B cell (primary cell): ENCODE measurements around the gene CLIC2. TPM values are rescaled to one million over a fixed set of nuclear protein-coding genes. Genes with fewer than 3 reads are reported as not detected.

ENCODE experiments used
- ATAC-seq: fragments of 200-7000 bp; cut with Tn5 transposase; one replicate; pipeline ENCODE4 v1.10.0; 2021; ENCODE audit warnings: low read depth, mild to moderate bottlenecking, moderate number of reproducible peaks, moderate library complexity
- CTCF ChIA-PET: fragments of 350-600 bp; sonication (Branson Sonifier 250); formaldehyde crosslinking; loops from one replicate; lab custom pipeline; 2021; ENCODE audit warnings: antibody characterized with exemption, inconsistent platforms; lab: Charles Lee
- POLR2A ChIA-PET: fragments of 350-600 bp; sonication (Branson Sonifier 250); formaldehyde crosslinking; loops from one replicate; lab custom pipeline; 2021; ENCODE audit warnings: antibody characterized with exemption; lab: Charles Lee
- DNase-seq: peaks from one replicate; pipeline ENCODE4 v3.0.0; 2013
- H2AFZ ChIP-seq: 2 replicates; pipeline ENCODE4 v1.6.1; 2012; ENCODE audit warnings: mild to moderate bottlenecking, low read depth, low read length; ENCODE audit not compliant: insufficient read depth, poor library complexity, severe bottlenecking
- H3K27ac ChIP-seq, 2 donors: 1 replicate in 1 of 2; 2 replicates in 1 of 2; pipeline ENCODE4 v1.5.1; 2012 to 2013; ENCODE audit warnings: low read length in 2 of 2, mild to moderate bottlenecking in 2 of 2, moderate library complexity in 1 of 2
- H3K27me3 ChIP-seq, 4 experiments: fragments of 200-600 bp in 1 of 4; sonication (generic) in 1 of 4; replicated peaks in 1 of 4; 1 replicate in 2 of 4; 2 replicates in 2 of 4; pipeline versions ENCODE4 v1.6.1 to v1.7.0; 2013 to 2016; ENCODE audit warnings: low read length in 3 of 4, mild to moderate bottlenecking in 2 of 4, mixed read lengths in 1 of 4, moderate library complexity in 1 of 4; ENCODE audit not compliant: insufficient read depth in 4 of 4, control insufficient read depth in 3 of 4; ENCODE audit errors: control extremely low read depth in 1 of 4
- H3K36me3 ChIP-seq, 2 experiments: replicated peaks in 1 of 2; 1 replicate in 1 of 2; 2 replicates in 1 of 2; pipeline versions ENCODE4 v1.6.1 to v1.7.1; 2013; ENCODE audit warnings: low read length in 1 of 2; ENCODE audit not compliant: insufficient read depth in 2 of 2, control insufficient read depth in 1 of 2; ENCODE audit errors: control extremely low read depth in 1 of 2, extremely low read depth in 1 of 2
- H3K4me1 ChIP-seq, 2 donors: fragments of 200-600 bp in 1 of 2; sonication (generic) in 1 of 2; 1 replicate in 1 of 2; 2 replicates in 1 of 2; pipeline versions ENCODE4 v1.5.1 to v1.6.1; 2013 to 2017; ENCODE audit warnings: low read length in 2 of 2; ENCODE audit not compliant: control insufficient read depth in 2 of 2, insufficient read depth in 2 of 2
- H3K4me2 ChIP-seq: replicated peaks from 2 replicates; pipeline ENCODE3; 2012; ENCODE audit warnings: mild to moderate bottlenecking, low read depth, low read length; ENCODE audit not compliant: poor library complexity, severe bottlenecking
- H3K4me3 ChIP-seq, 5 experiments: fragments of 200-600 bp in 1 of 5; sonication (generic) in 1 of 5; 1 replicate in 3 of 5; 2 replicates in 2 of 5; pipeline versions ENCODE4 v1.5.1 to v1.7.0; 2011 to 2016; ENCODE audit warnings: low read length in 4 of 5, mild to moderate bottlenecking in 4 of 5, low read depth in 2 of 5, control low read depth in 1 of 5, moderate library complexity in 1 of 5; ENCODE audit not compliant: insufficient read depth in 1 of 5; ENCODE audit errors: control extremely low read depth in 1 of 5, extremely low read depth in 1 of 5
- H3K79me2 ChIP-seq: fragments of 200-600 bp; sonication (generic); one replicate; pipeline ENCODE4 v1.6.0; 2016; ENCODE audit warnings: low read length; ENCODE audit not compliant: control insufficient read depth, insufficient read depth
- H3K9ac ChIP-seq: fragments of 200-600 bp; sonication (generic); 2 replicates; pipeline ENCODE4 v1.6.1; 2017; ENCODE audit warnings: mild to moderate bottlenecking, low read length, moderate library complexity
- H3K9me3 ChIP-seq, 3 donors: one replicate each; pipeline versions ENCODE4 v1.6.1 to v1.7.1; 2013; ENCODE audit warnings: low read length in 2 of 3; ENCODE audit not compliant: control insufficient read depth in 2 of 3, insufficient read depth in 1 of 3; ENCODE audit errors: control extremely low read depth in 1 of 3
- H4K20me1 ChIP-seq: 2 replicates; pipeline ENCODE4 v1.6.0; 2012; ENCODE audit warnings: mild to moderate bottlenecking, low read length; ENCODE audit not compliant: insufficient read depth, control insufficient read depth, poor library complexity, severe bottlenecking
- H3K27ac Mint-ChIP-seq: one replicate; pipeline ENCODE4 v1.8.0; 2021; ENCODE audit warnings: mixed read lengths
- H3K27me3 Mint-ChIP-seq: one replicate; pipeline ENCODE4 v1.8.0; 2021; ENCODE audit warnings: mixed read lengths
- H3K4me1 Mint-ChIP-seq: one replicate; pipeline ENCODE4 v1.8.0; 2021; ENCODE audit warnings: mixed read lengths
- H3K4me3 Mint-ChIP-seq: one replicate; pipeline ENCODE4 v1.8.0; 2021; ENCODE audit warnings: mixed read lengths
- H3K9me3 Mint-ChIP-seq: one replicate; pipeline ENCODE4 v1.8.0; 2022; ENCODE audit warnings: mixed read lengths; ENCODE audit not compliant: insufficient read depth
- CTCF ChIP-seq: fragments of 200-600 bp; IDR thresholded peaks from one replicate; pipeline ENCODE4 v1.8.0; 2022; ENCODE audit warnings: antibody characterized with exemption, mild to moderate bottlenecking
- EZH2 ChIP-seq: IDR thresholded peaks from 2 replicates; pipeline ENCODE4 v1.6.1; 2012; ENCODE audit warnings: borderline replicate concordance, low read depth, mild to moderate bottlenecking, moderate library complexity, low read length; ENCODE audit not compliant: insufficient read depth, poor library complexity, severe bottlenecking
- WGBS: methylation state at CpG from one replicate; pipeline ENCODE4 v1.1.5; 2013; ENCODE audit warnings: missing lambda C conversion rate; ENCODE audit not compliant: insufficient coverage; 5-methylcytosine and 5-hydroxymethylcytosine counted together
- intact Hi-C: fragments of 100-400 bp; cut with micrococcal nuclease; formaldehyde crosslinking; loops from one replicate; pipeline ENCODE4 v1.10.0; 2022
- polyA plus RNA-seq: library from polyadenylated mRNA; depleted of rRNA; stranded (reverse); fragments of >200 nt; gene quantifications from 2 replicates; pipeline ENCODE4 v1.2.3, GENCODE V29; 2012
- total RNA-seq, 2 donors: library from RNA; stranded (reverse); fragments of 120-200 nt in 1 of 2; gene quantifications; 1 replicate in 1 of 2; 2 replicates in 1 of 2; pipeline versions ENCODE4 v1.2.3 to v1.2.4, GENCODE V29; 2013 to 2022

Gene CLIC2
- total and polyA plus RNA-seq, 2 donors (not counting 1 experiment from before 2014, with no cell fraction given) = 0.15 to 0.16 TPM

- ATAC-seq = no peak
- ChIA-PET CTCF (interaction anchor here (1.6 kb wide), 1 partner anchor 46 kb away, joined by 7 read pairs; the partner anchor contains the start of gene VBP1), POLR2A (interaction anchor here (1.3 kb wide), 1 partner anchor 46 kb away, joined by 5 read pairs; the partner anchor contains the start of gene VBP1)
- Histone ChIP-seq H4K20me1 (no peaks in the 10 kb centered on the region), H3K79me2 (peaks cover 14% of the 10 kb centered on the region), H3K4me1 (peaks cover 4 to 11% of the 10 kb centered on the region in 2 donors), H3K27ac (peak overlapping the region; percentile 66 to 89), H3K4me3 (peak overlapping the region; percentile 5 to 77 (median 64)), H3K9me3 (no peaks in the 10 kb centered on the region), H3K27me3 (no peaks in the 10 kb centered on the region), H3K4me2 (peak overlapping the region; percentile 79), H3K36me3 (peaks cover 0 to 11% of the 10 kb centered on the region in 2 experiments), H2AFZ (peak overlapping the region; percentile 85), H3K9ac (peak overlapping the region; percentile 78)
- no peak for TF ChIP-seq CTCF
- TF ChIP-seq EZH2 = no peak
- Mint-ChIP-seq H3K9me3 (no peaks in the 10 kb centered on the region), H3K27ac (peak overlapping the region; percentile 85), H3K27me3 (no peaks in the 10 kb centered on the region), H3K4me3 (peak overlapping the region; percentile 88), H3K4me1 (peaks cover 20% of the 10 kb centered on the region)
- no CpG with 5 or more reads among the region's 5 CpGs for WGBS
- intact Hi-C loops = no loop called here
- DNase-seq = peak; percentile 8
Observed at GRCh38 chrX:155262970-155263754, 71.3 kb downstream of the CLIC2 start.

- ATAC-seq = no peak
Observed at GRCh38 chrX:155259752-155260151, 74.7 kb downstream of the CLIC2 start.

More at GRCh38 chrX:155259752-155260151, 74.7 kb downstream of the CLIC2 start:
- no peaks in the 10 kb centered on the region for H4K20me1 ChIP-seq
- Mint-ChIP-seq H3K4me3 (no peak overlapping the region), H3K27ac (no peak overlapping the region), H3K4me1 (peaks cover 20% of the 10 kb centered on the region), H3K27me3 (no peaks in the 10 kb centered on the region), H3K9me3 (no peaks in the 10 kb centered on the region)
- H2AFZ ChIP-seq = no peak overlapping the region
- H3K36me3 ChIP-seq = peaks cover 0 to 11% of the 10 kb centered on the region in 2 experiments
- no peak overlapping the region for H3K27ac ChIP-seq
- H3K9ac ChIP-seq = no peak overlapping the region
- no peaks in the 10 kb centered on the region for H3K9me3 ChIP-seq
- H3K4me1 ChIP-seq = peaks cover 4 to 11% of the 10 kb centered on the region in 2 donors
- intact Hi-C loops = no loop called here
- no peak overlapping the region for H3K4me2 ChIP-seq
- peaks cover 14% of the 10 kb centered on the region for H3K79me2 ChIP-seq
- no peaks in the 10 kb centered on the region for H3K27me3 ChIP-seq
- ChIA-PET POLR2A (no interaction called here), CTCF (no interaction called here)
- 100% methylated on average over 2 of the region's 3 CpGs for WGBS
- H3K4me3 ChIP-seq = no peak overlapping the region
- DNase-seq = no peak
- TF ChIP-seq EZH2 (no peak), CTCF (no peak)
